GM12878 (cell line): ENCODE data around the gene VARS2. TPM values are rescaled to one million over a fixed set of nuclear protein-coding genes. Genes with fewer than 3 reads are reported as not detected.

Experiments
- ATAC-seq: fragments of 200-7000 bp; cut with Tn5 transposase; 3 replicates; pipeline ENCODE4 v1.9.1; 2020; ENCODE audit warnings: mild to moderate bottlenecking, moderate library complexity
- BruUV-seq: library from RNA; stranded (reverse); fragments of 400-500 nt; replicated peaks from 2 replicates; lab custom pipeline; 2021; lab: Mats Ljungman, UMichigan
- CTCF ChIA-PET: fragments of 300-600 bp; sonication (Branson Sonifier 250); formaldehyde crosslinking; extraction: SDS; loops from one replicate; lab custom pipeline; 2021; ENCODE audit warnings: inconsistent platforms; lab: Yijun Ruan, JAX
- POLR2A ChIA-PET: fragments of 350-600 bp; formaldehyde crosslinking; extraction: SDS; loops from one replicate; lab custom pipeline; 2021; ENCODE audit warnings: inconsistent platforms; lab: Charles Lee
- RAD21 ChIA-PET: fragments of 300-600 bp; sonication (Branson Sonifier 250); formaldehyde crosslinking; loops from one replicate; lab custom pipeline; 2023; ENCODE audit warnings: antibody characterized with exemption; ENCODE audit not compliant: unreplicated experiment; lab: Charles Lee
- SMC1A ChIA-PET: fragments of 300-600 bp; sonication (Branson Sonifier 250); formaldehyde crosslinking; loops from one replicate; lab custom pipeline; 2023; ENCODE audit not compliant: unreplicated experiment, uncharacterized antibody; lab: Charles Lee
- DNase-seq: peaks from one replicate; pipeline ENCODE4 v3.0.0-alpha.2; 2011; ENCODE audit warnings: low read depth, low spot score
- FAIRE-seq: peaks from 3 replicates; lab custom pipeline; 2011; peaks lifted over from hg19 to GRCh38; lab: Jason Lieb, UNC
- H2AFZ ChIP-seq: 2 replicates; pipeline ENCODE4 v1.6.0; 2011; ENCODE audit warnings: low read depth, low read length, control low read depth; ENCODE audit not compliant: control insufficient read depth
- H3K27ac ChIP-seq: 2 replicates; pipeline ENCODE4 v1.5.1; 2011; ENCODE audit warnings: control low read depth; ENCODE audit not compliant: control insufficient read depth, insufficient read depth
- H3K27me3 ChIP-seq, 2 experiments: replicated peaks in 1 of 2; 2 replicates each; pipeline versions ENCODE4 v1.6.0 to v1.6.1; 2011; ENCODE audit warnings: low read length in 1 of 2; ENCODE audit not compliant: control insufficient read depth in 2 of 2, insufficient read depth in 2 of 2
- H3K36me3 ChIP-seq, 2 experiments: 2 replicates each; pipeline ENCODE4 v1.5.1; 2011; ENCODE audit warnings: low read length in 1 of 2; ENCODE audit not compliant: control insufficient read depth in 2 of 2, insufficient read depth in 2 of 2
- H3K4me1 ChIP-seq: 2 replicates; pipeline ENCODE4 v1.6.1; 2011; ENCODE audit warnings: mild to moderate bottlenecking, low read length, moderate library complexity, mixed read lengths; ENCODE audit not compliant: control insufficient read depth, insufficient read depth
- H3K4me2 ChIP-seq: 2 replicates; pipeline ENCODE4 v1.6.0; 2011; ENCODE audit warnings: control low read depth; ENCODE audit not compliant: control insufficient read depth, insufficient read depth
- H3K4me3 ChIP-seq: fragments of 200-600 bp; sonication (generic); 2 replicates; pipeline ENCODE4 v1.5.1; 2016
- H3K79me2 ChIP-seq: 2 replicates; pipeline ENCODE4 v1.6.0; 2011; ENCODE audit warnings: low read length; ENCODE audit not compliant: control insufficient read depth, insufficient read depth
- H3K9ac ChIP-seq: 2 replicates; pipeline ENCODE4 v1.8.0; 2011; ENCODE audit warnings: low read length, control low read depth, mixed read lengths; ENCODE audit not compliant: control insufficient read depth, insufficient read depth
- H3K9me3 ChIP-seq: replicated peaks from 3 replicates; pipeline ENCODE4 v1.5.1; 2011; ENCODE audit warnings: mild to moderate bottlenecking, low read length; ENCODE audit not compliant: control insufficient read depth, insufficient read depth
- H4K20me1 ChIP-seq: 2 replicates; pipeline ENCODE4 v1.6.0; 2011; ENCODE audit not compliant: control insufficient read depth, insufficient read depth
- BHLHE40 ChIP-seq, 2 experiments: fragments of 450-650 bp in 1 of 2; IDR thresholded peaks; 2 replicates each; pipeline ENCODE4 v1.6.1; 2011 to 2017; ENCODE audit warnings: low read depth in 2 of 2, borderline replicate concordance in 1 of 2, improper control_type of control experiment in 1 of 2, low read length in 1 of 2, mild to moderate bottlenecking in 1 of 2
- CTCF ChIP-seq, 3 experiments: IDR thresholded peaks in 2 of 3; conservative IDR thresholded peaks in 1 of 3; 2 replicates each; pipeline ENCODE4 v1.5.1; 2011; ENCODE audit warnings: low read depth in 3 of 3, low read length in 3 of 3, mild to moderate bottlenecking in 3 of 3, control low read depth in 2 of 3, moderate library complexity in 2 of 3, inconsistent platforms in 1 of 3, mixed read lengths in 1 of 3; ENCODE audit not compliant: control insufficient read depth in 2 of 3, insufficient read depth in 1 of 3; ENCODE audit errors: extremely low read depth in 1 of 3
- EGR1 ChIP-seq, 2 experiments: IDR thresholded peaks; 1 replicate in 1 of 2; 2 replicates in 1 of 2; pipeline ENCODE4 v1.6.1; 2011 to 2012; ENCODE audit warnings: low read depth in 2 of 2, low read length in 2 of 2, borderline replicate concordance in 1 of 2, mild to moderate bottlenecking in 1 of 2, moderate library complexity in 1 of 2
- HDGF ChIP-seq: fragments of 450-650 bp; IDR thresholded peaks from 2 replicates; pipeline ENCODE4 v1.6.1; 2016; ENCODE audit warnings: antibody characterized with exemption
- HSF1 ChIP-seq: fragments of 150-350 bp; IDR thresholded peaks from 2 replicates; pipeline ENCODE4 v1.6.1; 2014; ENCODE audit warnings: mild to moderate bottlenecking, low read depth, low read length
- IKZF1 ChIP-seq: fragments of 450-650 bp; conservative IDR thresholded peaks from 2 replicates; pipeline ENCODE4 v1.6.1; 2017; ENCODE audit warnings: antibody characterized with exemption, mild to moderate bottlenecking
- IRF5 ChIP-seq: fragments of 450-650 bp; IDR thresholded peaks from 2 replicates; pipeline ENCODE4 v1.6.1; 2017; ENCODE audit warnings: borderline replicate concordance
- MAX ChIP-seq: IDR thresholded peaks from 2 replicates; pipeline ENCODE4 v1.6.1; 2012; ENCODE audit warnings: low read depth, low read length, improper control_type of control experiment
- MXI1 ChIP-seq: fragments of 150-350 bp; IDR thresholded peaks from 2 replicates; pipeline ENCODE4 v1.6.1; 2011; ENCODE audit warnings: low read depth, mild to moderate bottlenecking, inconsistent platforms, low read length, improper control_type of control experiment
- NR2F1 ChIP-seq: fragments of 450-650 bp; conservative IDR thresholded peaks from 2 replicates; pipeline ENCODE4 v1.6.1; 2017; ENCODE audit warnings: mild to moderate bottlenecking
- POLR2A ChIP-seq: IDR thresholded peaks from 2 replicates; pipeline ENCODE4 v1.6.1; 2011; ENCODE audit warnings: low read depth, mild to moderate bottlenecking, low read length
- SPI1 ChIP-seq: IDR thresholded peaks from 2 replicates; pipeline ENCODE4 v1.6.1; 2011; ENCODE audit warnings: low read depth, mild to moderate bottlenecking, low read length, moderate library complexity, borderline replicate concordance; ENCODE audit not compliant: insufficient read depth
- TCF12 ChIP-seq: IDR thresholded peaks from 2 replicates; pipeline ENCODE4 v1.6.1; 2011; ENCODE audit warnings: low read depth, mild to moderate bottlenecking, low read length
- WGBS: methylation state at CpG from one replicate; pipeline ENCODE4 v1.1.6; 2016; ENCODE audit warnings: low lambda C conversion rate; ENCODE audit not compliant: insufficient replicate concordance, insufficient coverage; ENCODE audit errors: missing lambda C conversion rate; 5-methylcytosine and 5-hydroxymethylcytosine counted together
- in situ Hi-C: fragments of 300-500 bp; cut with MboI; formaldehyde crosslinking; loops from 9 replicates; pipeline ENCODE4 v1.14.3; 2018; ENCODE audit warnings: mixed read lengths
- intact Hi-C: fragments of 100-400 bp; cut with micrococcal nuclease; formaldehyde crosslinking; loops from one replicate; pipeline ENCODE4 v1.14.2; 2022; ENCODE audit not compliant: unreplicated experiment
- polyA plus RNA-seq, 11 experiments: library from polyadenylated mRNA; depleted of rRNA in 4 of 11; unstranded in 6 of 11; stranded (reverse) in 5 of 11; fragments of >200 nt; fragmentation: Nextera tagmentation in 4 of 11; fragmentation: Illumina TruSeq in 1 of 11; extraction: Ambion mirVana in 4 of 11; extraction: Trizol in 1 of 11; gene quantifications; 1 replicate in 1 of 11; 2 replicates in 10 of 11; pipeline versions ENCODE4 v1.2.1 to v1.2.3, GENCODE V29; 2011 to 2016; ENCODE audit warnings: inconsistent platforms in 2 of 11, missing spikeins in 2 of 11, low read depth in 1 of 11
- total RNA-seq, 4 experiments: library from RNA; depleted of rRNA in 3 of 4; stranded (reverse); fragments of >200 nt in 3 of 4; fragmentation: Illumina TruSeq in 1 of 4; extraction: Trizol in 1 of 4; gene quantifications; 2 replicates each; pipeline versions ENCODE4 v1.2.1 to v1.2.3, GENCODE V29; 2013 to 2021

Gene VARS2
- total and polyA plus RNA-seq, 10 of the 15 experiments (the other 5 are each of a cell fraction or from before 2014, with no cell fraction given), result 3.8 to 70.7 (median 49.1) TPM

GRCh38 chr6:30884521-30885480 lies 29.2 kb upstream of the VARS2 start:
- WGBS, result 22% methylated on average over 26 of the region's 59 CpGs
- Histone ChIP-seq H3K4me3 (peak overlapping the region; percentile 75), H4K20me1 (no peaks in the 10 kb centered on the region), H3K4me2 (peak overlapping the region; percentile 99), H2AFZ (peak overlapping the region; percentile 41; the same call in 1 of the 2 replicates), H3K4me1 (peaks cover 35% of the 10 kb centered on the region), H3K79me2 (peaks cover 10% of the 10 kb centered on the region), H3K9me3 (no peaks in the 10 kb centered on the region), H3K9ac (peak overlapping the region; percentile 64), H3K27ac (peak overlapping the region; percentile 81; the same call in 1 of the 2 replicates), H3K27me3 (no peaks in the 10 kb centered on the region), H3K36me3 (no peaks in the 10 kb centered on the region; a peak in 2 of 4 replicates)
- ATAC-seq (peak; percentile 65), DNase-seq (no peak), FAIRE-seq (no peak)
- POLR2A ChIA-PET, result interaction anchor here (0.6 to 5.8 kb wide), 11 partner anchors 11 to 206 kb away, joined by 3 to 50 read pairs (median 4); partner anchors contain the start of genes GTF2H4 and VARS2
- TF ChIP-seq CTCF (IDR thresholded peaks at IDR 0.05 in 2 of 3, conservative IDR thresholded peaks at IDR 0.05 in 1 of 3; ENCODE audit: control insufficient read depth in 2 of 3, extremely low read depth in 1 of 3, insufficient read depth in 1 of 3, low read depth in 3 of 3, low read length in 3 of 3) (peak in 1 of 3 experiments; percentile 9; a peak in 1 of 6 replicates), MXI1 (0 out of 2 replicates have a peak, but pooled peaks have one; percentile 20), HSF1 (no peak), POLR2A (peak; percentile 9; the same call in 1 of the 2 replicates), NR2F1 (peak; percentile 75), IKZF1 (0 out of 2 replicates have a peak, but pooled peaks have one; percentile 32), SPI1 (0 out of 2 replicates have a peak, but pooled peaks have one; percentile 10), IRF5 (no peak), TCF12 (0 out of 2 replicates have a peak, but pooled peaks have one; percentile 13), BHLHE40 (IDR thresholded peaks at IDR 0.05; ENCODE audit: borderline replicate concordance in 1 of 2, low read depth in 2 of 2, low read length in 1 of 2) (peak; percentile 60 to 77; a peak in 2 of 4 replicates), EGR1 (IDR thresholded peaks at IDR 0.05; ENCODE audit: borderline replicate concordance in 1 of 2, low read depth in 2 of 2, low read length in 2 of 2) (peak in 1 of 2 experiments; percentile 61; a peak in 2 of 3 replicates), MAX (0 out of 2 replicates have a peak, but pooled peaks have one; percentile 7), HDGF (no peak)
- TSS peak; percentile 40 for BruUV-seq
- CTCF ChIA-PET, result interaction anchor here (0.5 to 6.7 kb wide), 13 partner anchors 11 to 431 kb away, joined by 3 to 71 read pairs (median 4); partner anchors contain the start of genes GTF2H4 and VARS2
- in situ Hi-C loops (no loop called here), intact Hi-C loops (no loop called here)
- SMC1A ChIA-PET, result interaction anchor here (0.9 to 4.9 kb wide), 9 partner anchors 16 to 284 kb away, joined by 3 to 40 read pairs (median 7); partner anchors contain the start of genes GTF2H4 and VARS2
- RAD21 ChIA-PET, result interaction anchor here (0.7 to 10.7 kb wide), 12 partner anchors 16 to 270 kb away, joined by 3 to 144 read pairs (median 4); partner anchors contain the start of genes GTF2H4, IER3 and VARS2
